ENCODE measurements around the gene IFT43. TPM values are rescaled to one million over a fixed set of nuclear protein-coding genes. Genes with fewer than 3 reads are reported as not detected.

The IFT43 gene
- total and polyA plus RNA-seq, 12 donors = 20.9 to 101 (median 30.2) TPM

DNA sequence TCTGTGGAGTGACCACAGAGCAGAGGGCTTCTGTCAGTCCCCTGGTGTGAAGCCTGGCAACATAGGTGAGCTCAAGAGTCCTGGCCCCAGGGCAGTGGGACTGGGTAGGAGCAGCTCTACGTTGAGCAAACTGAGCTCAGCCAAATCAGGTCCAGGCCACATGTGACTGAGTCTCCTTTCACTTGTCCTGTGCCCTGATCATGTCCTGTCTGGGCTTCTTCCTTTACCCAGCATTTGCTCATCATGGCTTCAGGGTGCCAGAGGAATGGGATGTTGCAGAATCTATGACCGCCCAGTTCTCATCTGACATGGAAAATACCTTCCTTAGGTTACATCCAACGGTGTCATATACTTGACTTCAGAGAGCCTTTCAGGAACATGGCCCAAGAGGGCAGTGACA is 99.8 kb downstream of the IFT43 start:
- Histone ChIP-seq H3K27me3 (no peaks in the 10 kb centered on the region), H3K4me1 (replicated peaks in 1 of 2) (no peaks in the 10 kb centered on the region), H3K4me3 (no peak overlapping the region), H3K36me3 (replicated peaks in 1 of 2) (no peaks in the 10 kb centered on the region), H3K27ac (no peak overlapping the region), H3K9me3 (replicated peaks in 1 of 3) (no peaks in the 10 kb centered on the region)
- DNase-seq = no peak
- whole genome bisulfite sequencing, 4 donors = 87 to 96% (median 91%) methylated on average over 3 of the region's 3 CpGs
- intact Hi-C loops (cut with DNase I) = no loop called here
- TF ChIP-seq, protein P1, sequence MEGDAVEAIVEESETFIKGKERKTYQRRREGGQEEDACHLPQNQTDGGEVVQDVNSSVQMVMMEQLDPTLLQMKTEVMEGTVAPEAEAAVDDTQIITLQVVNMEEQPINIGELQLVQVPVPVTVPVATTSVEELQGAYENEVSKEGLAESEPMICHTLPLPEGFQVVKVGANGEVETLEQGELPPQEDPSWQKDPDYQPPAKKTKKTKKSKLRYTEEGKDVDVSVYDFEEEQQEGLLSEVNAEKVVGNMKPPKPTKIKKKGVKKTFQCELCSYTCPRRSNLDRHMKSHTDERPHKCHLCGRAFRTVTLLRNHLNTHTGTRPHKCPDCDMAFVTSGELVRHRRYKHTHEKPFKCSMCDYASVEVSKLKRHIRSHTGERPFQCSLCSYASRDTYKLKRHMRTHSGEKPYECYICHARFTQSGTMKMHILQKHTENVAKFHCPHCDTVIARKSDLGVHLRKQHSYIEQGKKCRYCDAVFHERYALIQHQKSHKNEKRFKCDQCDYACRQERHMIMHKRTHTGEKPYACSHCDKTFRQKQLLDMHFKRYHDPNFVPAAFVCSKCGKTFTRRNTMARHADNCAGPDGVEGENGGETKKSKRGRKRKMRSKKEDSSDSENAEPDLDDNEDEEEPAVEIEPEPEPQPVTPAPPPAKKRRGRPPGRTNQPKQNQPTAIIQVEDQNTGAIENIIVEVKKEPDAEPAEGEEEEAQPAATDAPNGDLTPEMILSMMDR (IDR thresholded peaks at IDR 0.05) = no peak
- TF ChIP-seq POLR2A (IDR thresholded peaks at IDR 0.05) = no peak

DNA sequence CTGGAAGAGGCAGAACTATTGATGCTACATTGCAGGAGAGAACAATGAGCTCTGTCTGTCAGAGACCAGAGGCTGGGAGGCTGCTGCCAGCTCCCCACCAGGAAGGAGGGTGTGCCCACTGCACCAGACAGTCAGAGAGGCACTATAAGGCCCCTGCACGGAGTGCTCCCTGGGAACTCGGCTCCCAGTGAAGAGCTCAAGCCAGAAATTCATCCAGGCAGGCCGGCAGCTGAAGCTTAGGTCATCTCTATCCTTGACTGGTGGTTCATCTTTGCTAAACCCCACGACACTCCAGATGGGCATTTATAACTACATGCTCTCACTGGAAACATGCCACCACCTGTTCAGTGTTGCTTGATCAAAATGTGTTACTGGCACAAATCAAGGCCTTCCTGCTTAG is 101.1 kb downstream of the IFT43 start:
- Histone ChIP-seq H3K4me3 (no peak overlapping the region), H3K36me3 (replicated peaks in 1 of 2) (no peaks in the 10 kb centered on the region), H3K4me1 (replicated peaks in 1 of 2) (no peaks in the 10 kb centered on the region), H3K27me3 (no peaks in the 10 kb centered on the region), H3K27ac (no peak overlapping the region), H3K9me3 (replicated peaks in 1 of 3) (no peaks in the 10 kb centered on the region)
- WGBS, 4 donors = 65 to 84% (median 80%) methylated on average over 4 of the region's 4 CpGs
- intact Hi-C loops (cut with DNase I) = no loop called here
- no peak for DNase-seq
- TF ChIP-seq, protein P1 (IDR thresholded peaks at IDR 0.05) = no peak
- TF ChIP-seq POLR2A (IDR thresholded peaks at IDR 0.05) = no peak

DNA sequence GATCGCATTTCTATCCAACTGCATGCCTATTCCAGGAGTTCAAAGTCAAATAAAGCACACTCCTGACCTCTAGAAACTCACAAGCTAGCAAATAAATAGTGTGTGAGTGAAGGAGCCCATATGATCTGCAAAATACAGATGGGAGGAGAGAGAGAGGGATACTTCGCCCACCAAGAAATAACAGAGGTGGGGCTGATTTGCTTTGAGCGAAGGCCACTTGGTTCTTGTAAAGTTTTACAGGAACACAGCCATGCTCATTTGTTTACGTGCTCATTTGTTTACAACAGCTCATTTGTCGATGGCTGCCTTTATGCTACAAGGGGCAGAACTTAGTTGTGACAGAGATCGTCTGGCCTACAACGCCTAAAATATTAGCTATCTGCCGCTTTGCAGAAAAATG is 102.8 kb downstream of the IFT43 start:
- 70 to 81% (median 79%) methylated on average over 8 of the region's 8 CpGs for WGBS, 4 donors
- Histone ChIP-seq H3K9me3 (replicated peaks in 1 of 3) (no peaks in the 10 kb centered on the region), H3K36me3 (replicated peaks in 1 of 2) (no peaks in the 10 kb centered on the region), H3K4me1 (replicated peaks in 1 of 2) (no peaks in the 10 kb centered on the region), H3K27me3 (no peaks in the 10 kb centered on the region), H3K27ac (no peak overlapping the region), H3K4me3 (no peak overlapping the region)
- no peak for TF ChIP-seq POLR2A (IDR thresholded peaks at IDR 0.05)
- no peak for DNase-seq
- intact Hi-C loops (cut with DNase I) = no loop called here

DNA sequence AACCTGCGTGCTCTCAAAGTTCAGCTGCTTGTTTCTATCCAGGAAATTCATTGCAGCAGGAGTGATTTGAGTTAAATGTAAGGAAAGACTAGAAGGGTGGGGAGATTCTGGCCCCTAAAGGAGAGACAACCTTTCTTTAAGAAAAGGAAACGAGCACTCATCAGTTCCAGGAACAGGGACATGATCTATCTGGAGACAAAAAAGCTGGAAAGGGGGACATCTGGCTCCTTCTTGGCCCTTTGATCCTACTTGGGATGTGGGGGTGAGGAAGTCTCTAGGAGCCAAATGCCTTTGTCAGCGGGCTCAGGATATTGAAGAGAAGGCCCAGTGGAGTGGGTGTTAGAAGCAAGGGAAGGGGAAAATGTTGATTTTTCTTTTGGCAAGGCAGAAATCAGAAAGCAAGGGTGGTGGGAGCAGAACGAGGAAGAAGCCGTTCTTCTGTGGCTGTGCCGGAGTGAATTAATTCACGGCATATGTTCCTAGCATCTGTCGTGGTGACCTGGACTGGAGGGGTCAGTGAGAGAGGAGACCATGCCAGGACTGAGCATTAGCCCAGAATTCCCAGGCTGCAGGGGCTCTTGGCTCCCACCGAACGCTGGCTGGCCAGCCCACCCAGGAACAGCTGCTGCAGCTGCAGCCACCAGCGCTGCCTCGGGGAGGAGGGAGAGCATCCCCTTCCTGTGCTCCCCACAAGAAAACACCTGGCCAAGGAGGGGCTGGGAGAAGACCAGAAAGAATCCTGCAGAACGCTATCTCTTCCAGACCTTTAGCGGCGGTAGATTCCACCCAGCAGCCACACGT is 103.4 kb downstream of the IFT43 start:
- Histone ChIP-seq H3K36me3 (replicated peaks in 1 of 2) (no peaks in the 10 kb centered on the region), H3K27me3 (no peaks in the 10 kb centered on the region), H3K4me3 (no peak overlapping the region), H3K9me3 (replicated peaks in 1 of 3) (no peaks in the 10 kb centered on the region), H3K4me1 (replicated peaks in 1 of 2) (no peaks in the 10 kb centered on the region), H3K27ac (no peak overlapping the region)
- 58 to 71% (median 62%) methylated on average over 14 to 16 of the region's 16 CpGs for WGBS, 4 donors
- no peak for DNase-seq
- no peak for TF ChIP-seq POLR2A (IDR thresholded peaks at IDR 0.05)
- TF ChIP-seq, protein P1 (IDR thresholded peaks at IDR 0.05) = no peak
- intact Hi-C loops (cut with DNase I) = no loop called here

DNA sequence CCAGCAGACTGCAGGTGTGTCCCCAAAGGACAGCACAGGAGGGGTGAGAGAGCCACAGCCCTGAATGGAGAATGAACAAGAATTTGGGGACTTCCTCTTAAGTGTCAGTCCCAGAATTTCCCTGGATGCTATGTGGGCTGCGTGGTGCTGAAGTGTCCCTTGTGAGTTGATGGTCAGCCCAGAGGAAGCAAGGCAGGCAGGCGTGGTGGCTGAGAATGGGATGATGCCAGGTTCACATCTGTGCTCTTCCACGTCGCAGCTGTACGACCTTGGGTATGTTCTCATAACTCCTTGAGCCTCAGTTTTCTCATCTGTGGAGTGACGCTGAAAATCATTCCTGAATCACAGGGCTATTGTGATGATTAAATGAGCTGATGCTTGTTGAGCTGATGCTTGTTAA is 104.0 kb downstream of the IFT43 start:
- Histone ChIP-seq H3K4me1 (replicated peaks in 1 of 2) (no peaks in the 10 kb centered on the region), H3K9me3 (replicated peaks in 1 of 3) (no peaks in the 10 kb centered on the region), H3K27ac (no peak overlapping the region), H3K4me3 (no peak overlapping the region), H3K36me3 (replicated peaks in 1 of 2) (no peaks in the 10 kb centered on the region), H3K27me3 (no peaks in the 10 kb centered on the region)
- DNase-seq = no peak
- TF ChIP-seq POLR2A (IDR thresholded peaks at IDR 0.05) = no peak
- TF ChIP-seq, protein P1 (IDR thresholded peaks at IDR 0.05) = no peak
- intact Hi-C loops (cut with DNase I) = no loop called here
- WGBS, 4 donors = 50 to 66% (median 54%) methylated on average over 6 of the region's 6 CpGs
